ENCODE measurements around the gene PHACTR3.
A peak's percentile ranks its signal among the peaks of the same experiment; 100 is the strongest.

PHACTR3 gene

GRCh38 chr20:59740621-59741020 lies 136.3 kb downstream of the PHACTR3 start:
- no peaks in the 10 kb centered on the region for H3K9me3 ChIP-seq (ENCODE audit: severe bottlenecking)
- no peak for DNase-seq (ENCODE audit: low spot score)
- H3K27me3 ChIP-seq (ENCODE audit: insufficient read depth, poor library complexity, severe bottlenecking): peaks cover 72% of the 10 kb centered on the region
- H3K4me1 ChIP-seq (ENCODE audit: insufficient read depth, poor library complexity, severe bottlenecking): no peaks in the 10 kb centered on the region
- H3K4me3 ChIP-seq (ENCODE audit: severe bottlenecking): no peak overlapping the region
- no peak for TF ChIP-seq CTCF (IDR thresholded peaks at IDR 0.05; ENCODE audit: poor library complexity, severe bottlenecking)
- H3K36me3 ChIP-seq (ENCODE audit: low read depth): no peaks in the 10 kb centered on the region
- ATAC-seq (ENCODE audit: low read depth): no peak
- H3K27ac ChIP-seq (ENCODE audit: poor library complexity, severe bottlenecking): no peak overlapping the region

GRCh38 chr20:59741073-59741472 lies 136.7 kb downstream of the PHACTR3 start:
- DNase-seq (ENCODE audit: low spot score): peak; percentile 79
- H3K27ac ChIP-seq (ENCODE audit: poor library complexity, severe bottlenecking): no peak overlapping the region
- H3K36me3 ChIP-seq (ENCODE audit: low read depth): no peaks in the 10 kb centered on the region
- TF ChIP-seq CTCF (IDR thresholded peaks at IDR 0.05; ENCODE audit: poor library complexity, severe bottlenecking): no peak
- no peaks in the 10 kb centered on the region for H3K9me3 ChIP-seq (ENCODE audit: severe bottlenecking)
- H3K4me3 ChIP-seq (ENCODE audit: severe bottlenecking): no peak overlapping the region
- no peaks in the 10 kb centered on the region for H3K4me1 ChIP-seq (ENCODE audit: insufficient read depth, poor library complexity, severe bottlenecking)
- H3K27me3 ChIP-seq (ENCODE audit: insufficient read depth, poor library complexity, severe bottlenecking): peaks cover 70% of the 10 kb centered on the region
- ATAC-seq (ENCODE audit: low read depth): no peak

- Histone ChIP-seq H3K4me3 (ENCODE audit: severe bottlenecking) (no peak overlapping the region), H3K27ac (ENCODE audit: poor library complexity, severe bottlenecking) (no peak overlapping the region), H3K36me3 (ENCODE audit: low read depth) (no peaks in the 10 kb centered on the region), H3K9me3 (ENCODE audit: severe bottlenecking) (no peaks in the 10 kb centered on the region), H3K4me1 (ENCODE audit: insufficient read depth, poor library complexity, severe bottlenecking) (no peaks in the 10 kb centered on the region), H3K27me3 (ENCODE audit: insufficient read depth, poor library complexity, severe bottlenecking) (peaks cover 68% of the 10 kb centered on the region)
- ATAC-seq (ENCODE audit: low read depth): no peak
- no peak for DNase-seq (ENCODE audit: low spot score)
- no peak for TF ChIP-seq CTCF (IDR thresholded peaks at IDR 0.05; ENCODE audit: poor library complexity, severe bottlenecking)
Measured at GRCh38 chr20:59742351-59743095, 138.2 kb downstream of the PHACTR3 start.

GRCh38 chr20:59743308-59743707 lies 139.0 kb downstream of the PHACTR3 start:
- H3K9me3 ChIP-seq (ENCODE audit: severe bottlenecking): no peaks in the 10 kb centered on the region
- no peak overlapping the region for H3K4me3 ChIP-seq (ENCODE audit: severe bottlenecking)
- no peak for ATAC-seq (ENCODE audit: low read depth)
- DNase-seq (ENCODE audit: low spot score): no peak
- H3K27ac ChIP-seq (ENCODE audit: poor library complexity, severe bottlenecking): no peak overlapping the region
- TF ChIP-seq CTCF (IDR thresholded peaks at IDR 0.05; ENCODE audit: poor library complexity, severe bottlenecking): no peak
- H3K27me3 ChIP-seq (ENCODE audit: insufficient read depth, poor library complexity, severe bottlenecking): peaks cover 68% of the 10 kb centered on the region
- no peaks in the 10 kb centered on the region for H3K4me1 ChIP-seq (ENCODE audit: insufficient read depth, poor library complexity, severe bottlenecking)
- H3K36me3 ChIP-seq (ENCODE audit: low read depth): no peaks in the 10 kb centered on the region

GRCh38 chr20:59743767-59744485 lies 139.6 kb downstream of the PHACTR3 start:
- peak; percentile 50 for ATAC-seq (ENCODE audit: low read depth)

More at GRCh38 chr20:59743767-59744485, 139.6 kb downstream of the PHACTR3 start:
- Histone ChIP-seq H3K36me3 (ENCODE audit: low read depth) (no peaks in the 10 kb centered on the region), H3K27me3 (ENCODE audit: insufficient read depth, poor library complexity, severe bottlenecking) (peaks cover 68% of the 10 kb centered on the region), H3K9me3 (ENCODE audit: severe bottlenecking) (no peaks in the 10 kb centered on the region), H3K27ac (ENCODE audit: poor library complexity, severe bottlenecking) (no peak overlapping the region), H3K4me1 (ENCODE audit: insufficient read depth, poor library complexity, severe bottlenecking) (no peaks in the 10 kb centered on the region), H3K4me3 (ENCODE audit: severe bottlenecking) (no peak overlapping the region)
- TF ChIP-seq CTCF (IDR thresholded peaks at IDR 0.05; ENCODE audit: poor library complexity, severe bottlenecking): peak; percentile 60
- no peak for DNase-seq (ENCODE audit: low spot score)
